B cell (primary cell): ENCODE data around the gene CTSL. TPM values are rescaled to one million over a fixed set of nuclear protein-coding genes. Genes with fewer than 3 reads are reported as not detected.

Source experiments
- ATAC-seq: fragments of 200-7000 bp; cut with Tn5 transposase; one replicate; pipeline ENCODE4 v1.10.0; 2021; ENCODE audit warnings: low read depth, mild to moderate bottlenecking, moderate number of reproducible peaks, moderate library complexity
- CTCF ChIA-PET: fragments of 350-600 bp; sonication (Branson Sonifier 250); formaldehyde crosslinking; loops from one replicate; lab custom pipeline; 2021; ENCODE audit warnings: antibody characterized with exemption, inconsistent platforms; lab: Charles Lee
- POLR2A ChIA-PET: fragments of 350-600 bp; sonication (Branson Sonifier 250); formaldehyde crosslinking; loops from one replicate; lab custom pipeline; 2021; ENCODE audit warnings: antibody characterized with exemption; lab: Charles Lee
- DNase-seq: peaks from one replicate; pipeline ENCODE4 v3.0.0; 2013
- H2AFZ ChIP-seq: 2 replicates; pipeline ENCODE4 v1.6.1; 2012; ENCODE audit warnings: mild to moderate bottlenecking, low read depth, low read length; ENCODE audit not compliant: insufficient read depth, poor library complexity, severe bottlenecking
- H3K27ac ChIP-seq, 2 donors: 1 replicate in 1 of 2; 2 replicates in 1 of 2; pipeline ENCODE4 v1.5.1; 2012 to 2013; ENCODE audit warnings: low read length in 2 of 2, mild to moderate bottlenecking in 2 of 2, moderate library complexity in 1 of 2
- H3K27me3 ChIP-seq, 4 experiments: fragments of 200-600 bp in 1 of 4; sonication (generic) in 1 of 4; replicated peaks in 1 of 4; 1 replicate in 2 of 4; 2 replicates in 2 of 4; pipeline versions ENCODE4 v1.6.1 to v1.7.0; 2013 to 2016; ENCODE audit warnings: low read length in 3 of 4, mild to moderate bottlenecking in 2 of 4, mixed read lengths in 1 of 4, moderate library complexity in 1 of 4; ENCODE audit not compliant: insufficient read depth in 4 of 4, control insufficient read depth in 3 of 4; ENCODE audit errors: control extremely low read depth in 1 of 4
- H3K36me3 ChIP-seq, 2 experiments: replicated peaks in 1 of 2; 1 replicate in 1 of 2; 2 replicates in 1 of 2; pipeline versions ENCODE4 v1.6.1 to v1.7.1; 2013; ENCODE audit warnings: low read length in 1 of 2; ENCODE audit not compliant: insufficient read depth in 2 of 2, control insufficient read depth in 1 of 2; ENCODE audit errors: control extremely low read depth in 1 of 2, extremely low read depth in 1 of 2
- H3K4me1 ChIP-seq, 2 donors: fragments of 200-600 bp in 1 of 2; sonication (generic) in 1 of 2; 1 replicate in 1 of 2; 2 replicates in 1 of 2; pipeline versions ENCODE4 v1.5.1 to v1.6.1; 2013 to 2017; ENCODE audit warnings: low read length in 2 of 2; ENCODE audit not compliant: control insufficient read depth in 2 of 2, insufficient read depth in 2 of 2
- H3K4me2 ChIP-seq: replicated peaks from 2 replicates; pipeline ENCODE3; 2012; ENCODE audit warnings: mild to moderate bottlenecking, low read depth, low read length; ENCODE audit not compliant: poor library complexity, severe bottlenecking
- H3K4me3 ChIP-seq, 5 experiments: fragments of 200-600 bp in 1 of 5; sonication (generic) in 1 of 5; 1 replicate in 3 of 5; 2 replicates in 2 of 5; pipeline versions ENCODE4 v1.5.1 to v1.7.0; 2011 to 2016; ENCODE audit warnings: low read length in 4 of 5, mild to moderate bottlenecking in 4 of 5, low read depth in 2 of 5, control low read depth in 1 of 5, moderate library complexity in 1 of 5; ENCODE audit not compliant: insufficient read depth in 1 of 5; ENCODE audit errors: control extremely low read depth in 1 of 5, extremely low read depth in 1 of 5
- H3K79me2 ChIP-seq: fragments of 200-600 bp; sonication (generic); one replicate; pipeline ENCODE4 v1.6.0; 2016; ENCODE audit warnings: low read length; ENCODE audit not compliant: control insufficient read depth, insufficient read depth
- H3K9ac ChIP-seq: fragments of 200-600 bp; sonication (generic); 2 replicates; pipeline ENCODE4 v1.6.1; 2017; ENCODE audit warnings: mild to moderate bottlenecking, low read length, moderate library complexity
- H3K9me3 ChIP-seq, 3 donors: one replicate each; pipeline versions ENCODE4 v1.6.1 to v1.7.1; 2013; ENCODE audit warnings: low read length in 2 of 3; ENCODE audit not compliant: control insufficient read depth in 2 of 3, insufficient read depth in 1 of 3; ENCODE audit errors: control extremely low read depth in 1 of 3
- H4K20me1 ChIP-seq: 2 replicates; pipeline ENCODE4 v1.6.0; 2012; ENCODE audit warnings: mild to moderate bottlenecking, low read length; ENCODE audit not compliant: insufficient read depth, control insufficient read depth, poor library complexity, severe bottlenecking
- H3K27ac Mint-ChIP-seq: one replicate; pipeline ENCODE4 v1.8.0; 2021; ENCODE audit warnings: mixed read lengths
- H3K27me3 Mint-ChIP-seq: one replicate; pipeline ENCODE4 v1.8.0; 2021; ENCODE audit warnings: mixed read lengths
- H3K4me1 Mint-ChIP-seq: one replicate; pipeline ENCODE4 v1.8.0; 2021; ENCODE audit warnings: mixed read lengths
- H3K4me3 Mint-ChIP-seq: one replicate; pipeline ENCODE4 v1.8.0; 2021; ENCODE audit warnings: mixed read lengths
- H3K9me3 Mint-ChIP-seq: one replicate; pipeline ENCODE4 v1.8.0; 2022; ENCODE audit warnings: mixed read lengths; ENCODE audit not compliant: insufficient read depth
- EZH2 ChIP-seq: IDR thresholded peaks from 2 replicates; pipeline ENCODE4 v1.6.1; 2012; ENCODE audit warnings: borderline replicate concordance, low read depth, mild to moderate bottlenecking, moderate library complexity, low read length; ENCODE audit not compliant: insufficient read depth, poor library complexity, severe bottlenecking
- WGBS: methylation state at CpG from one replicate; pipeline ENCODE4 v1.1.5; 2013; ENCODE audit warnings: missing lambda C conversion rate; ENCODE audit not compliant: insufficient coverage; 5-methylcytosine and 5-hydroxymethylcytosine counted together
- intact Hi-C: fragments of 100-400 bp; cut with micrococcal nuclease; formaldehyde crosslinking; loops from one replicate; pipeline ENCODE4 v1.10.0; 2022
- polyA plus RNA-seq: library from polyadenylated mRNA; depleted of rRNA; stranded (reverse); fragments of >200 nt; gene quantifications from 2 replicates; pipeline ENCODE4 v1.2.3, GENCODE V29; 2012
- total RNA-seq, 2 donors: library from RNA; stranded (reverse); fragments of 120-200 nt in 1 of 2; gene quantifications; 1 replicate in 1 of 2; 2 replicates in 1 of 2; pipeline versions ENCODE4 v1.2.3 to v1.2.4, GENCODE V29; 2013 to 2022
- TF ChIP-seq, protein P1 (sequence below): fragments of 200-600 bp; IDR thresholded peaks from one replicate; pipeline ENCODE4 v1.8.0; 2022; ENCODE audit warnings: antibody characterized with exemption, mild to moderate bottlenecking

CTSL gene
- total and polyA plus RNA-seq, 2 donors (not counting 1 experiment from before 2014, with no cell fraction given) = 0.13 to 0.74 TPM

- intact Hi-C loops = no loop called here
- peaks cover 0 to 20% (median 10%) of the 10 kb centered on the region in 3 donors for H3K9me3 ChIP-seq
- Mint-ChIP-seq H3K4me1 (no peaks in the 10 kb centered on the region), H3K9me3 (peaks cover 11% of the 10 kb centered on the region), H3K27ac (no peak overlapping the region), H3K4me3 (no peak overlapping the region), H3K27me3 (peaks cover 2% of the 10 kb centered on the region)
- no peak overlapping the region for H3K27ac ChIP-seq
- no peak for TF ChIP-seq EZH2
- TF ChIP-seq, protein P1, sequence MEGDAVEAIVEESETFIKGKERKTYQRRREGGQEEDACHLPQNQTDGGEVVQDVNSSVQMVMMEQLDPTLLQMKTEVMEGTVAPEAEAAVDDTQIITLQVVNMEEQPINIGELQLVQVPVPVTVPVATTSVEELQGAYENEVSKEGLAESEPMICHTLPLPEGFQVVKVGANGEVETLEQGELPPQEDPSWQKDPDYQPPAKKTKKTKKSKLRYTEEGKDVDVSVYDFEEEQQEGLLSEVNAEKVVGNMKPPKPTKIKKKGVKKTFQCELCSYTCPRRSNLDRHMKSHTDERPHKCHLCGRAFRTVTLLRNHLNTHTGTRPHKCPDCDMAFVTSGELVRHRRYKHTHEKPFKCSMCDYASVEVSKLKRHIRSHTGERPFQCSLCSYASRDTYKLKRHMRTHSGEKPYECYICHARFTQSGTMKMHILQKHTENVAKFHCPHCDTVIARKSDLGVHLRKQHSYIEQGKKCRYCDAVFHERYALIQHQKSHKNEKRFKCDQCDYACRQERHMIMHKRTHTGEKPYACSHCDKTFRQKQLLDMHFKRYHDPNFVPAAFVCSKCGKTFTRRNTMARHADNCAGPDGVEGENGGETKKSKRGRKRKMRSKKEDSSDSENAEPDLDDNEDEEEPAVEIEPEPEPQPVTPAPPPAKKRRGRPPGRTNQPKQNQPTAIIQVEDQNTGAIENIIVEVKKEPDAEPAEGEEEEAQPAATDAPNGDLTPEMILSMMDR = no peak
- ChIA-PET POLR2A (no interaction called here), CTCF (no interaction called here)
- H3K36me3 ChIP-seq = no peaks in the 10 kb centered on the region
- no peak overlapping the region for H2AFZ ChIP-seq
- H3K4me1 ChIP-seq = no peaks in the 10 kb centered on the region
- H3K79me2 ChIP-seq = no peaks in the 10 kb centered on the region
- no peak overlapping the region for H3K4me3 ChIP-seq
- ATAC-seq (no peak), DNase-seq (no peak)
- H3K4me2 ChIP-seq = no peak overlapping the region
- no peak overlapping the region for H3K9ac ChIP-seq
- H3K27me3 ChIP-seq = peaks cover 0 to 2% (median 0%) of the 10 kb centered on the region in 4 experiments
- no CpG with 5 or more reads among the region's 1 CpG for WGBS
- H4K20me1 ChIP-seq = no peaks in the 10 kb centered on the region
These were observed 30.4 kb upstream of the CTSL start for GRCh38 chr9:87695523-87695922.

GRCh38 chr9:87696641-87697040 is 29.3 kb upstream of the CTSL start:
- TF ChIP-seq EZH2 = no peak
- TF ChIP-seq, protein P1 = no peak
- Histone ChIP-seq H3K79me2 (no peaks in the 10 kb centered on the region), H4K20me1 (no peaks in the 10 kb centered on the region), H3K27me3 (peaks cover 0 to 2% (median 0%) of the 10 kb centered on the region in 4 experiments), H3K4me3 (no peak overlapping the region), H3K9ac (no peak overlapping the region), H3K27ac (no peak overlapping the region), H3K9me3 (peaks cover 0 to 20% (median 10%) of the 10 kb centered on the region in 3 donors), H3K4me1 (no peaks in the 10 kb centered on the region), H3K4me2 (no peak overlapping the region), H2AFZ (no peak overlapping the region), H3K36me3 (no peaks in the 10 kb centered on the region)
- Mint-ChIP-seq H3K27me3 (peaks cover 2% of the 10 kb centered on the region), H3K4me3 (no peak overlapping the region), H3K9me3 (peaks cover 11% of the 10 kb centered on the region), H3K4me1 (no peaks in the 10 kb centered on the region), H3K27ac (no peak overlapping the region)
- ChIA-PET POLR2A (no interaction called here), CTCF (no interaction called here)
- intact Hi-C loops = no loop called here
- ATAC-seq (no peak), DNase-seq (no peak)
- 81% methylated on average over 5 of the region's 7 CpGs for WGBS
